ENCODE data around the gene ACSF3. TPM values are rescaled to one million over a fixed set of nuclear protein-coding genes. Genes with fewer than 3 reads are reported as not detected.

ACSF3 gene
- total RNA-seq, 1 experiment from 2014 or later: 74.5 TPM

GRCh38 chr16:89113152-89113547 lies 19.5 kb downstream of the ACSF3 start (continued):
- TF ChIP-seq, protein P1, sequence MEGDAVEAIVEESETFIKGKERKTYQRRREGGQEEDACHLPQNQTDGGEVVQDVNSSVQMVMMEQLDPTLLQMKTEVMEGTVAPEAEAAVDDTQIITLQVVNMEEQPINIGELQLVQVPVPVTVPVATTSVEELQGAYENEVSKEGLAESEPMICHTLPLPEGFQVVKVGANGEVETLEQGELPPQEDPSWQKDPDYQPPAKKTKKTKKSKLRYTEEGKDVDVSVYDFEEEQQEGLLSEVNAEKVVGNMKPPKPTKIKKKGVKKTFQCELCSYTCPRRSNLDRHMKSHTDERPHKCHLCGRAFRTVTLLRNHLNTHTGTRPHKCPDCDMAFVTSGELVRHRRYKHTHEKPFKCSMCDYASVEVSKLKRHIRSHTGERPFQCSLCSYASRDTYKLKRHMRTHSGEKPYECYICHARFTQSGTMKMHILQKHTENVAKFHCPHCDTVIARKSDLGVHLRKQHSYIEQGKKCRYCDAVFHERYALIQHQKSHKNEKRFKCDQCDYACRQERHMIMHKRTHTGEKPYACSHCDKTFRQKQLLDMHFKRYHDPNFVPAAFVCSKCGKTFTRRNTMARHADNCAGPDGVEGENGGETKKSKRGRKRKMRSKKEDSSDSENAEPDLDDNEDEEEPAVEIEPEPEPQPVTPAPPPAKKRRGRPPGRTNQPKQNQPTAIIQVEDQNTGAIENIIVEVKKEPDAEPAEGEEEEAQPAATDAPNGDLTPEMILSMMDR (IDR thresholded peaks at IDR 0.05 in 2 of 3, conservative IDR thresholded peaks at IDR 0.05 in 1 of 3; ENCODE audit: borderline replicate concordance in 1 of 3, insufficient read depth in 1 of 3, low read depth in 2 of 3, low read length in 2 of 3): no peak
- TF ChIP-seq JUND (IDR thresholded peaks at IDR 0.05) (no peak), SRF (IDR thresholded peaks at IDR 0.05; ENCODE audit: low read depth) (no peak), CBX3 (IDR thresholded peaks at IDR 0.05; ENCODE audit: low read depth) (no peak), ZFX (IDR thresholded peaks at IDR 0.05) (no peak), POLR2AphosphoS5 (IDR thresholded peaks at IDR 0.05; ENCODE audit: low read depth, low read length) (no peak), TCF7L2 (IDR thresholded peaks at IDR 0.05; ENCODE audit: borderline replicate concordance, extremely low read depth, insufficient read depth, insufficient read length) (no peak), ZNF274 (IDR thresholded peaks at IDR 0.05; ENCODE audit: low read depth, low read length) (no peak)

DNA sequence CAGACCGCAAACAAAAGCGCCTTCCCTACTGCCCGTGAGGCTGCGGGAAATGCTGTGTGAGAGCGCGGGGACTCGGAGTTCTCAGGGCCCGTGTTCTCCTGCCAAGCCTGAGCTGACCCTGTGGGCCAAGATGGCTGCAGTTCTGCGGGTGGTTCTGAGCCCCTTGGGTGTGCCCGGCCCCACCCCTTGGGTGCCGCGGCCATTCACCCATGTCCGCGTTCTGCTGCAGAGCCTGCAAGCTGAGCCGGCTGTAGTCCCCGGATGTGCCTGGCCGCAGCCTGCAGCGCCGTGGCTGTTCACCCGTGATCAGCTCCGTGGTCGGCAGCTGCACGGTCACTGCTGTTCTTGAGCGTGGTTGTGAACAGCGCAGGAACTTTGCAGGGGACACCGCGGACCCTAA lies 20.0 kb downstream of the ACSF3 start:
- intact Hi-C loops (cut with micrococcal nuclease): no loop called here
- no peaks in the 10 kb centered on the region for H4K20me1 ChIP-seq (ENCODE audit: insufficient read depth)
- H3K9me3 ChIP-seq (ENCODE audit: control insufficient read depth in 1 of 2, insufficient read depth in 1 of 2, low read depth in 1 of 2, low read length in 2 of 2): no peaks in the 10 kb centered on the region
- peaks cover 26 to 36% of the 10 kb centered on the region in 2 experiments; a peak in 3 of 4 replicates for H3K36me3 ChIP-seq (ENCODE audit: control insufficient read depth in 1 of 2, insufficient read depth in 2 of 2, low read length in 2 of 2)
- no peaks in the 10 kb centered on the region for H3K27me3 ChIP-seq (ENCODE audit: insufficient read depth, low read length)
- no peak overlapping the region for H2AFZ ChIP-seq (ENCODE audit: low read depth, low read length, poor library complexity, severe bottlenecking)
- H3K4me2 ChIP-seq (ENCODE audit: low read length): no peak overlapping the region
- no peak overlapping the region for H3K4me3 ChIP-seq (replicated peaks in 1 of 2; ENCODE audit: low read depth in 1 of 2, low read length in 2 of 2)
- ChIA-PET CTCF (no interaction called here), RAD21 (ENCODE audit: low non-redundant PET in 1 of 2, low total read pairs in 2 of 2, uncharacterized antibody in 2 of 2, unreplicated experiment in 2 of 2) (no interaction called here), POLR2A (no interaction called here)
- H3K79me2 ChIP-seq (ENCODE audit: insufficient read depth, low read length): no peaks in the 10 kb centered on the region; the same call in none of the 2 replicates
- H3K9me2 ChIP-seq (ENCODE audit: insufficient read depth): no peaks in the 10 kb centered on the region
- ATAC-seq (no peak), DNase-seq (ENCODE audit: low read depth, low spot score) (no peak)
- no peak for TF ChIP-seq JUND (IDR thresholded peaks at IDR 0.05)
- no peak for TF ChIP-seq ZFX (IDR thresholded peaks at IDR 0.05)
- TF ChIP-seq, protein P1 (IDR thresholded peaks at IDR 0.05 in 2 of 3, conservative IDR thresholded peaks at IDR 0.05 in 1 of 3; ENCODE audit: borderline replicate concordance in 1 of 3, insufficient read depth in 1 of 3, low read depth in 2 of 3, low read length in 2 of 3): no peak
- TF ChIP-seq POLR2AphosphoS5 (IDR thresholded peaks at IDR 0.05; ENCODE audit: low read depth, low read length): no peak
- TF ChIP-seq, protein P2, sequence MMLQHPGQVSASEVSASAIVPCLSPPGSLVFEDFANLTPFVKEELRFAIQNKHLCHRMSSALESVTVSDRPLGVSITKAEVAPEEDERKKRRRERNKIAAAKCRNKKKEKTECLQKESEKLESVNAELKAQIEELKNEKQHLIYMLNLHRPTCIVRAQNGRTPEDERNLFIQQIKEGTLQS (IDR thresholded peaks at IDR 0.05): no peak
- no peak for TF ChIP-seq ZBTB33 (IDR thresholded peaks at IDR 0.05; ENCODE audit: extremely low read depth, insufficient replicate concordance, low read length)
- no peak for TF ChIP-seq ELF1 (IDR thresholded peaks at IDR 0.05; ENCODE audit: borderline replicate concordance, low read depth)
- no peak for TF ChIP-seq EGR1 (IDR thresholded peaks at IDR 0.05; ENCODE audit: low read depth)
- no peak for TF ChIP-seq POLR2A (IDR thresholded peaks at IDR 0.05; ENCODE audit: borderline replicate concordance, extremely low read depth, insufficient read depth, insufficient read length)
- TF ChIP-seq SRF (IDR thresholded peaks at IDR 0.05; ENCODE audit: low read depth): no peak
- no peak for TF ChIP-seq CEBPB (IDR thresholded peaks at IDR 0.05; ENCODE audit: low read depth)
- TF ChIP-seq EZH2phosphoT487 (IDR thresholded peaks at IDR 0.05; ENCODE audit: borderline replicate concordance): no peak
- TF ChIP-seq RAD21 (IDR thresholded peaks at IDR 0.05; ENCODE audit: low read depth): no peak
- no peak for TF ChIP-seq TCF7L2 (IDR thresholded peaks at IDR 0.05; ENCODE audit: borderline replicate concordance, extremely low read depth, insufficient read depth, insufficient read length)
- no peak for TF ChIP-seq YY1 (IDR thresholded peaks at IDR 0.05; ENCODE audit: extremely low read depth, insufficient replicate concordance, low read depth, low read length)
- H3K4me1 ChIP-seq (ENCODE audit: control insufficient read depth in 1 of 2, insufficient read depth in 2 of 2, low read length in 2 of 2): no peaks in the 10 kb centered on the region
- BruUV-seq (replicated peaks): no TSS peak
- H3K9ac ChIP-seq (ENCODE audit: low read length): no peak overlapping the region
- H3K27ac ChIP-seq (ENCODE audit: low read depth, low read length): no peak overlapping the region
